ENCODE measurements around the gene TIGD4. TPM values are rescaled to one million over a fixed set of nuclear protein-coding genes. Genes with fewer than 3 reads are reported as not detected.

TIGD4 gene
- polyA plus RNA-seq, 2 of the 4 experiments (the other 2 are of a cell fraction) = 0.30 to 0.45 TPM

- TF ChIP-seq, protein P1, sequence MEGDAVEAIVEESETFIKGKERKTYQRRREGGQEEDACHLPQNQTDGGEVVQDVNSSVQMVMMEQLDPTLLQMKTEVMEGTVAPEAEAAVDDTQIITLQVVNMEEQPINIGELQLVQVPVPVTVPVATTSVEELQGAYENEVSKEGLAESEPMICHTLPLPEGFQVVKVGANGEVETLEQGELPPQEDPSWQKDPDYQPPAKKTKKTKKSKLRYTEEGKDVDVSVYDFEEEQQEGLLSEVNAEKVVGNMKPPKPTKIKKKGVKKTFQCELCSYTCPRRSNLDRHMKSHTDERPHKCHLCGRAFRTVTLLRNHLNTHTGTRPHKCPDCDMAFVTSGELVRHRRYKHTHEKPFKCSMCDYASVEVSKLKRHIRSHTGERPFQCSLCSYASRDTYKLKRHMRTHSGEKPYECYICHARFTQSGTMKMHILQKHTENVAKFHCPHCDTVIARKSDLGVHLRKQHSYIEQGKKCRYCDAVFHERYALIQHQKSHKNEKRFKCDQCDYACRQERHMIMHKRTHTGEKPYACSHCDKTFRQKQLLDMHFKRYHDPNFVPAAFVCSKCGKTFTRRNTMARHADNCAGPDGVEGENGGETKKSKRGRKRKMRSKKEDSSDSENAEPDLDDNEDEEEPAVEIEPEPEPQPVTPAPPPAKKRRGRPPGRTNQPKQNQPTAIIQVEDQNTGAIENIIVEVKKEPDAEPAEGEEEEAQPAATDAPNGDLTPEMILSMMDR (IDR thresholded peaks at IDR 0.05) = no peak
- TF ChIP-seq POLR2A (IDR thresholded peaks at IDR 0.05; ENCODE audit: low read length) (no peak), SREBF2 (IDR thresholded peaks at IDR 0.05) (no peak), CBX8 (IDR thresholded peaks at IDR 0.05) (no peak), CHD4 (IDR thresholded peaks at IDR 0.05; ENCODE audit: borderline replicate concordance) (no peak), JUNB (IDR thresholded peaks at IDR 0.05) (no peak), ZFP36 (IDR thresholded peaks at IDR 0.05; ENCODE audit: borderline replicate concordance, partially characterized antibody) (no peak), BHLHE40 (IDR thresholded peaks at IDR 0.05; ENCODE audit: low read depth, low read length) (no peak), EHF (CRISPR knock-in tag; IDR thresholded peaks at IDR 0.05) (no peak), ESRRA (IDR thresholded peaks at IDR 0.05; ENCODE audit: borderline replicate concordance, low read length) (no peak), NR3C1 (IDR thresholded peaks at IDR 0.05) (no peak), GATA3 (IDR thresholded peaks at IDR 0.05; ENCODE audit: borderline replicate concordance) (no peak), MYC (IDR thresholded peaks at IDR 0.05; ENCODE audit: borderline replicate concordance, low read length) (no peak), E2F6 (IDR thresholded peaks at IDR 0.05; ENCODE audit: borderline replicate concordance, low read depth) (no peak), ELK1 (IDR thresholded peaks at IDR 0.05; ENCODE audit: low read depth, low read length) (no peak), RARB (CRISPR knock-in tag; IDR thresholded peaks at IDR 0.05) (no peak)
- TF ChIP-seq, protein P2, sequence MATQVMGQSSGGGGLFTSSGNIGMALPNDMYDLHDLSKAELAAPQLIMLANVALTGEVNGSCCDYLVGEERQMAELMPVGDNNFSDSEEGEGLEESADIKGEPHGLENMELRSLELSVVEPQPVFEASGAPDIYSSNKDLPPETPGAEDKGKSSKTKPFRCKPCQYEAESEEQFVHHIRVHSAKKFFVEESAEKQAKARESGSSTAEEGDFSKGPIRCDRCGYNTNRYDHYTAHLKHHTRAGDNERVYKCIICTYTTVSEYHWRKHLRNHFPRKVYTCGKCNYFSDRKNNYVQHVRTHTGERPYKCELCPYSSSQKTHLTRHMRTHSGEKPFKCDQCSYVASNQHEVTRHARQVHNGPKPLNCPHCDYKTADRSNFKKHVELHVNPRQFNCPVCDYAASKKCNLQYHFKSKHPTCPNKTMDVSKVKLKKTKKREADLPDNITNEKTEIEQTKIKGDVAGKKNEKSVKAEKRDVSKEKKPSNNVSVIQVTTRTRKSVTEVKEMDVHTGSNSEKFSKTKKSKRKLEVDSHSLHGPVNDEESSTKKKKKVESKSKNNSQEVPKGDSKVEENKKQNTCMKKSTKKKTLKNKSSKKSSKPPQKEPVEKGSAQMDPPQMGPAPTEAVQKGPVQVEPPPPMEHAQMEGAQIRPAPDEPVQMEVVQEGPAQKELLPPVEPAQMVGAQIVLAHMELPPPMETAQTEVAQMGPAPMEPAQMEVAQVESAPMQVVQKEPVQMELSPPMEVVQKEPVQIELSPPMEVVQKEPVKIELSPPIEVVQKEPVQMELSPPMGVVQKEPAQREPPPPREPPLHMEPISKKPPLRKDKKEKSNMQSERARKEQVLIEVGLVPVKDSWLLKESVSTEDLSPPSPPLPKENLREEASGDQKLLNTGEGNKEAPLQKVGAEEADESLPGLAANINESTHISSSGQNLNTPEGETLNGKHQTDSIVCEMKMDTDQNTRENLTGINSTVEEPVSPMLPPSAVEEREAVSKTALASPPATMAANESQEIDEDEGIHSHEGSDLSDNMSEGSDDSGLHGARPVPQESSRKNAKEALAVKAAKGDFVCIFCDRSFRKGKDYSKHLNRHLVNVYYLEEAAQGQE (IDR thresholded peaks at IDR 0.05) = no peak
- DNase-seq (ENCODE audit: low read depth in 1 of 2, low spot score in 1 of 2) (no peak), FAIRE-seq (no peak), ATAC-seq (no peak)
- Histone ChIP-seq H3K27ac (no peak overlapping the region), H3K9me3 (no peaks in the 10 kb centered on the region), H3K4me1 (no peaks in the 10 kb centered on the region), H3K4me3 (no peak overlapping the region), H3K4me2 (no peak overlapping the region)
- ChIA-PET POLR2A (no interaction called here), CTCF (no interaction called here)
- 81% methylated on average over 3 of the region's 3 CpGs for WGBS (ENCODE audit: missing lambda C conversion rate)
These were observed 16.4 kb upstream of the TIGD4 start for GRCh38 chr4:152795891-152796290.

DNA sequence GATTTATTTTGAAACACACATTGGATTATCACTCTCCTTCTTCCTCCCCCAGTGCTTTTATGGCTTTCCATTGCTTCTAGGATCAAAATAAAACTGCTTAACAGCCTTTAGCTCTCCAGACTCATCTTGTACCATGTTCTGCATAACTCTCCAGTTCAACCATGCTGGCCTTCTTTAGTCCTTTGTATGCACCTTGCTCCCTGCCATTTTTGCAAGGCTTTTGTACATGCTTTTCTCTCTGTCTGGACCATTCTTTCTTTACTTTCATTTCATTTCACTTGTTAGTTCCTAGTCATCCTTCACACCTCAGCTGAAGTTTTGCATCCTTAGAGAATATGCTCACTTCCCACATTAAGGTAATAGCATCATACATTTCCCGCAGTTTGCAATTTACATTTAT lies 7.1 kb upstream of the TIGD4 start:
- POLR2A ChIA-PET = no interaction called here
- no peak for TF ChIP-seq BHLHE40 (IDR thresholded peaks at IDR 0.05; ENCODE audit: low read depth, low read length)
- TF ChIP-seq HMGXB4 (CRISPR knock-in tag; IDR thresholded peaks at IDR 0.05; ENCODE audit: borderline replicate concordance) = no peak
- no peak for TF ChIP-seq TFCP2L1 (CRISPR knock-in tag; IDR thresholded peaks at IDR 0.05)
- TF ChIP-seq SREBF2 (IDR thresholded peaks at IDR 0.05) = no peak
- no peak for TF ChIP-seq NPAS2 (CRISPR knock-in tag; IDR thresholded peaks at IDR 0.05; ENCODE audit: borderline replicate concordance)
- TF ChIP-seq MAFK (IDR thresholded peaks at IDR 0.05; ENCODE audit: partially characterized antibody) = no peak
- TF ChIP-seq FOSB (CRISPR knock-in tag; IDR thresholded peaks at IDR 0.05) = no peak
- TF ChIP-seq JUNB (IDR thresholded peaks at IDR 0.05) = no peak
- TF ChIP-seq RNF2 (IDR thresholded peaks at IDR 0.05; ENCODE audit: borderline replicate concordance, low read depth) = no peak
- TF ChIP-seq CBX2 (IDR thresholded peaks at IDR 0.05; ENCODE audit: borderline replicate concordance, low read depth) = no peak
- TF ChIP-seq ESRRA (IDR thresholded peaks at IDR 0.05; ENCODE audit: borderline replicate concordance, low read length) = no peak
- H3K27ac ChIP-seq = no peak overlapping the region
- H3K4me1 ChIP-seq = peaks cover 16% of the 10 kb centered on the region; the same call in 2 of the 3 replicates
- no peak for FAIRE-seq
- H3K4me3 ChIP-seq = no peak overlapping the region
- DNase-seq (ENCODE audit: low read depth in 1 of 2, low spot score in 1 of 2) = no peak
- ATAC-seq = no peak
- CTCF ChIA-PET = no interaction called here
- 94% methylated on average over 1 of the region's 1 CpG for WGBS (ENCODE audit: missing lambda C conversion rate)
- H3K4me2 ChIP-seq = no peak overlapping the region
- H3K9me3 ChIP-seq = no peaks in the 10 kb centered on the region
